HepG2 (cell line): ENCODE data around the gene GPC6. TPM values are rescaled to one million over a fixed set of nuclear protein-coding genes. Genes with fewer than 3 reads are reported as not detected.

Experiments used
- ATAC-seq: fragments of 200-7000 bp; cut with Tn5 transposase; 3 replicates; pipeline ENCODE4 v1.9.1; 2020; ENCODE audit warnings: mild to moderate bottlenecking, moderate library complexity
- BruUV-seq: library from RNA; stranded (reverse); fragments of 400-500 nt; replicated peaks from 2 replicates; lab custom pipeline; 2021; lab: Mats Ljungman, UMichigan
- CTCF ChIA-PET: fragments of 300-600 bp; formaldehyde crosslinking; extraction: SDS; loops from one replicate; lab custom pipeline; 2021; ENCODE audit warnings: low total read pairs, inconsistent platforms, low intra/inter-chr PET ratio; lab: Yijun Ruan, JAX
- POLR2A ChIA-PET: fragments of 350-600 bp; sonication (Branson Sonifier 250); formaldehyde crosslinking; loops from one replicate; lab custom pipeline; 2020; ENCODE audit warnings: antibody characterized with exemption, inconsistent platforms; lab: Yijun Ruan, JAX
- DNase-seq: peaks from one replicate; pipeline ENCODE4 v3.0.0-alpha.2; 2015; ENCODE audit warnings: low spot score
- FAIRE-seq: peaks from 3 replicates; lab custom pipeline; 2011; peaks lifted over from hg19 to GRCh38; lab: Jason Lieb, UNC
- H2AFZ ChIP-seq: one replicate; pipeline ENCODE4 v1.6.1; 2011; ENCODE audit warnings: low read length, inconsistent platforms
- H3K27ac ChIP-seq: fragments of 300-600 bp; 3 replicates; pipeline ENCODE4 v1.8.0; 2011; ENCODE audit warnings: mixed run types, mild to moderate bottlenecking, mixed read lengths, low read length, inconsistent platforms; ENCODE audit not compliant: insufficient read depth; ENCODE audit errors: extremely low read length
- H3K27me3 ChIP-seq, 2 experiments: fragments of 200-600 bp in 1 of 2; 2 replicates in 1 of 2; 3 replicates in 1 of 2; pipeline versions ENCODE4 v1.6.0 to v1.8.0; 2011; ENCODE audit warnings: low read length in 2 of 2, mild to moderate bottlenecking in 2 of 2, moderate library complexity in 2 of 2, inconsistent platforms in 1 of 2; ENCODE audit not compliant: insufficient read depth in 2 of 2, control insufficient read depth in 1 of 2
- H3K36me3 ChIP-seq, 2 experiments: fragments of 200-600 bp in 1 of 2; replicated peaks in 1 of 2; 2 replicates in 1 of 2; 3 replicates in 1 of 2; pipeline versions ENCODE4 v1.5.1 to v1.8.0; 2011; ENCODE audit warnings: low read length in 2 of 2, inconsistent platforms in 1 of 2; ENCODE audit not compliant: insufficient read depth in 2 of 2, control insufficient read depth in 1 of 2
- H3K4me1 ChIP-seq: 2 replicates; pipeline ENCODE4 v1.5.1; 2012; ENCODE audit warnings: low read length, inconsistent platforms; ENCODE audit not compliant: insufficient read depth
- H3K4me2 ChIP-seq: 2 replicates; pipeline ENCODE4 v1.6.0; 2011; ENCODE audit warnings: low read depth, low read length, inconsistent platforms
- H3K4me3 ChIP-seq, 3 experiments: fragments of 200-600 bp in 1 of 3; sonication (generic), shearing (Covaris generic) in 1 of 3; replicated peaks in 1 of 3; 2 replicates each; pipeline ENCODE4 v1.5.1; 2011 to 2016; ENCODE audit warnings: low read length in 3 of 3, inconsistent platforms in 2 of 3, low read depth in 2 of 3, mild to moderate bottlenecking in 2 of 3, control low read depth in 1 of 3, mixed read lengths in 1 of 3; ENCODE audit not compliant: insufficient read depth in 1 of 3
- H3K79me2 ChIP-seq: one replicate; pipeline ENCODE4 v1.6.1; 2011; ENCODE audit warnings: low read length, inconsistent platforms; ENCODE audit not compliant: insufficient read depth
- H3K9ac ChIP-seq: 2 replicates; pipeline ENCODE4 v1.6.0; 2011; ENCODE audit warnings: mild to moderate bottlenecking, low read depth, low read length, inconsistent platforms; ENCODE audit not compliant: insufficient read depth
- H3K9me3 ChIP-seq: 2 replicates; pipeline ENCODE4 v1.5.1; 2012; ENCODE audit warnings: mild to moderate bottlenecking, low read length
- H4K20me1 ChIP-seq: 2 replicates; pipeline ENCODE4 v1.6.0; 2011; ENCODE audit warnings: inconsistent platforms, mild to moderate bottlenecking, low read length, moderate library complexity; ENCODE audit not compliant: insufficient read depth
- ARNT ChIP-seq: fragments of 450-650 bp; IDR thresholded peaks from 2 replicates; pipeline ENCODE4 v1.6.1; 2017
- ARNTL ChIP-seq: sonication (generic); formaldehyde crosslinking; IDR thresholded peaks from 2 replicates; pipeline ENCODE4 v1.4.0; 2020; ENCODE audit warnings: mild to moderate bottlenecking, missing genetic modification reagents
- ATF7-NPFF ChIP-seq: sonication (generic); formaldehyde crosslinking; IDR thresholded peaks from 2 replicates; pipeline ENCODE4 v1.8.1; 2023; ENCODE audit warnings: mild to moderate bottlenecking, low read depth, missing genetic modification reagents, moderate library complexity
- CEBPB ChIP-seq: IDR thresholded peaks from 2 replicates; pipeline ENCODE4 v1.6.1; 2011; ENCODE audit warnings: low read depth, low read length, improper control_type of control experiment, borderline replicate concordance
- DZIP1 ChIP-seq: sonication (generic); formaldehyde crosslinking; IDR thresholded peaks from 2 replicates; pipeline ENCODE4 v1.5.0; 2020; ENCODE audit warnings: mild to moderate bottlenecking, missing genetic modification reagents
- FOSL2 ChIP-seq: sonication (generic); formaldehyde crosslinking; IDR thresholded peaks from 2 replicates; pipeline ENCODE4 v1.4.0; 2020; ENCODE audit warnings: missing genetic modification reagents
- HOXA3 ChIP-seq: sonication (generic); formaldehyde crosslinking; IDR thresholded peaks from 2 replicates; pipeline ENCODE4 v1.5.0; 2020; ENCODE audit warnings: missing genetic modification reagents
- HOXA9 ChIP-seq: sonication (generic); formaldehyde crosslinking; IDR thresholded peaks from 2 replicates; pipeline ENCODE4 v1.8.1; 2022; ENCODE audit warnings: missing genetic modification reagents, mild to moderate bottlenecking, moderate library complexity, borderline replicate concordance
- MXD1 ChIP-seq: sonication (generic); formaldehyde crosslinking; IDR thresholded peaks from 2 replicates; pipeline ENCODE4 v1.4.0; 2020; ENCODE audit warnings: mild to moderate bottlenecking, missing genetic modification reagents
- NFE2 ChIP-seq: sonication (generic); formaldehyde crosslinking; IDR thresholded peaks from 2 replicates; pipeline ENCODE4 v1.4.0; 2020; ENCODE audit warnings: missing genetic modification reagents
- NR0B2 ChIP-seq: sonication (generic); formaldehyde crosslinking; IDR thresholded peaks from 2 replicates; pipeline ENCODE4 v1.4.0; 2020; ENCODE audit warnings: mild to moderate bottlenecking, missing genetic modification reagents
- NR3C1 ChIP-seq: sonication (generic); formaldehyde crosslinking; IDR thresholded peaks from 2 replicates; pipeline ENCODE4 v1.4.0; 2020; ENCODE audit warnings: missing genetic modification reagents
- TFE3 ChIP-seq: IDR thresholded peaks from 2 replicates; pipeline ENCODE4 v1.6.1; 2016
- THAP9 ChIP-seq: sonication (generic); formaldehyde crosslinking; IDR thresholded peaks from 2 replicates; pipeline ENCODE4; 2020; ENCODE audit warnings: missing genetic modification reagents, mild to moderate bottlenecking, borderline replicate concordance
- ZNF235 ChIP-seq: sonication (generic); formaldehyde crosslinking; IDR thresholded peaks from 2 replicates; pipeline ENCODE4 v1.8.1; 2023; ENCODE audit warnings: mild to moderate bottlenecking, missing genetic modification reagents, borderline replicate concordance
- ZNF441 ChIP-seq: sonication (generic); formaldehyde crosslinking; IDR thresholded peaks from 2 replicates; pipeline ENCODE4 v1.7.0; 2021; ENCODE audit warnings: missing genetic modification reagents, borderline replicate concordance
- ZNF746 ChIP-seq: sonication (generic); formaldehyde crosslinking; IDR thresholded peaks from 2 replicates; pipeline ENCODE4 v1.8.0; 2022; ENCODE audit warnings: mild to moderate bottlenecking, missing genetic modification reagents
- ZNF768 ChIP-seq: sonication (generic); formaldehyde crosslinking; IDR thresholded peaks from 2 replicates; pipeline ENCODE4 v1.4.0; 2020; ENCODE audit warnings: missing genetic modification reagents
- WGBS: methylation state at CpG from one replicate; pipeline ENCODE4 v1.1.6; 2017; ENCODE audit warnings: low lambda C conversion rate; 5-methylcytosine and 5-hydroxymethylcytosine counted together
- in situ Hi-C: cut with HindIII; loops from 2 replicates; pipeline ENCODE4 v1.10.0; 2017; ENCODE audit warnings: low pct_unique_long_range_greater_than_20kb; ENCODE audit not compliant: extremely low pct_ligation_motif_present
- intact Hi-C: fragments of 100-400 bp; cut with micrococcal nuclease; formaldehyde crosslinking; loops from one replicate; pipeline ENCODE4 v1.10.0; 2022; ENCODE audit not compliant: unreplicated experiment
- polyA plus RNA-seq, 8 experiments: library from polyadenylated mRNA; depleted of rRNA in 3 of 8; stranded (reverse) in 7 of 8; unstranded in 1 of 8; fragments of >200 nt; fragmentation: Illumina TruSeq in 4 of 8; extraction: Trizol in 4 of 8; gene quantifications; 2 replicates each; pipeline versions ENCODE4 v1.2.1 to v1.2.3, GENCODE V29; 2011 to 2016; ENCODE audit warnings: low read depth in 4 of 8, missing spikeins in 1 of 8, mixed read lengths in 1 of 8; ENCODE audit not compliant: insufficient read depth in 1 of 8
- total RNA-seq, 5 experiments: library from RNA; depleted of rRNA; stranded (reverse); fragments of >200 nt; fragmentation: Illumina TruSeq; extraction: Trizol; gene quantifications; 2 replicates each; pipeline ENCODE4 v1.2.3, GENCODE V29; 2016; ENCODE audit warnings: low read depth in 1 of 5

Gene GPC6
- total and polyA plus RNA-seq, 2 of the 13 experiments (the other 11 are each of a cell fraction or from before 2014, with no cell fraction given) = 24.5 to 33.9 TPM

- no peak overlapping the region for H3K4me3 ChIP-seq
- H2AFZ ChIP-seq = no peak overlapping the region
- H3K27ac ChIP-seq = no peak overlapping the region
- in situ Hi-C loops = no loop called here
- TF ChIP-seq DZIP1 (no peak), MXD1 (CRISPR knock-in tag) (no peak), HOXA3 (no peak), HOXA9 (CRISPR knock-in tag) (no peak), NR0B2 (CRISPR knock-in tag) (no peak), ZNF235 (CRISPR knock-in tag) (no peak), ATF7-NPFF (CRISPR knock-in tag) (no peak), ZNF768 (no peak), ZNF746 (CRISPR knock-in tag) (no peak), NFE2 (CRISPR knock-in tag) (no peak), ZNF441 (CRISPR knock-in tag) (no peak), CEBPB (no peak), ARNT (no peak), NR3C1 (CRISPR knock-in tag) (no peak), ARNTL (CRISPR knock-in tag) (no peak), THAP9 (CRISPR knock-in tag) (no peak), FOSL2 (no peak), TFE3 (CRISPR knock-in tag) (no peak)
- ATAC-seq (no peak), FAIRE-seq (no peak), DNase-seq (no peak)
- WGBS = 100% methylated on average over 2 of the region's 2 CpGs
- no peaks in the 10 kb centered on the region for H3K9me3 ChIP-seq
- H3K27me3 ChIP-seq = no peaks in the 10 kb centered on the region
- no peaks in the 10 kb centered on the region for H4K20me1 ChIP-seq
- no peak overlapping the region for H3K4me2 ChIP-seq
- H3K4me1 ChIP-seq = peaks cover 31% of the 10 kb centered on the region
- no peak overlapping the region for H3K9ac ChIP-seq
- H3K79me2 ChIP-seq = no peaks in the 10 kb centered on the region
- intact Hi-C loops = no loop called here
- ChIA-PET CTCF (no interaction called here), POLR2A (no interaction called here)
- no peaks in the 10 kb centered on the region for H3K36me3 ChIP-seq
- BruUV-seq = no TSS peak
These were observed 894.3 kb downstream of the GPC6 start for GRCh38 chr13:94120878-94121277.
